K562 (cell line): ENCODE data around the gene BCKDHB. TPM values are rescaled to one million over a fixed set of nuclear protein-coding genes. Genes with fewer than 3 reads are reported as not detected.

ENCODE experiments used
- ATAC-seq: fragments of 200-7000 bp; cut with Tn5 transposase; 3 replicates; pipeline ENCODE4 v1.9.1; 2020; ENCODE audit warnings: moderate library complexity
- BruUV-seq: library from RNA; stranded (reverse); fragments of 400-500 nt; replicated peaks from 2 replicates; lab custom pipeline; 2021; lab: Mats Ljungman, UMichigan
- CTCF ChIA-PET: fragments of 300-600 bp; formaldehyde crosslinking; extraction: SDS; loops from one replicate; lab custom pipeline; 2021; ENCODE audit warnings: low intra/inter-chr PET ratio; lab: Yijun Ruan, JAX
- POLR2A ChIA-PET: fragments of 300-600, 350-650 bp; sonication (Branson Sonifier 250); formaldehyde crosslinking; extraction: SDS; loops from one replicate; lab custom pipeline; 2021; ENCODE audit warnings: antibody characterized with exemption, inconsistent platforms; lab: Yijun Ruan, JAX
- DNase-seq, 4 experiments: peaks; one replicate each; pipeline versions ENCODE4 v3.0.0 to v3.0.0-alpha.2; 2011 to 2018; ENCODE audit warnings: low spot score in 3 of 4, mixed read lengths in 3 of 4; ENCODE audit errors: extremely low read depth in 1 of 4
- FAIRE-seq: peaks from 2 replicates; lab custom pipeline; 2011; peaks lifted over from hg19 to GRCh38; lab: Jason Lieb, UNC
- H2AFZ ChIP-seq: 2 replicates; pipeline ENCODE4 v1.6.0; 2011; ENCODE audit warnings: low read depth, low read length, control low read depth, inconsistent platforms
- H3K27ac ChIP-seq: fragments of 200-600 bp; 3 replicates; pipeline ENCODE4 v1.8.0; 2011; ENCODE audit warnings: low read depth, mild to moderate bottlenecking, control low read depth, inconsistent platforms, low read length, moderate library complexity, mixed read lengths; ENCODE audit errors: extremely low read depth
- H3K27me3 ChIP-seq, 2 experiments: fragments of 300-600 bp in 1 of 2; 2 replicates in 1 of 2; 3 replicates in 1 of 2; pipeline versions ENCODE4 v1.6.0 to v1.8.0; 2011; ENCODE audit warnings: inconsistent platforms in 2 of 2, low read length in 2 of 2, mild to moderate bottlenecking in 1 of 2, mixed read lengths in 1 of 2, moderate library complexity in 1 of 2; ENCODE audit not compliant: control insufficient read depth in 2 of 2, insufficient read depth in 2 of 2
- H3K36me3 ChIP-seq: fragments of 300-600 bp; 3 replicates; pipeline ENCODE4 v1.8.0; 2011; ENCODE audit warnings: mild to moderate bottlenecking, low read length, inconsistent platforms; ENCODE audit not compliant: control insufficient read depth, insufficient read depth
- H3K4me1 ChIP-seq, 2 experiments: fragments of 200-600 bp in 1 of 2; replicated peaks in 1 of 2; 2 replicates in 1 of 2; 3 replicates in 1 of 2; pipeline versions ENCODE4 v1.5.1 to v1.8.0; 2011; ENCODE audit warnings: inconsistent platforms in 2 of 2, low read length in 2 of 2, mild to moderate bottlenecking in 1 of 2, mixed read lengths in 1 of 2, moderate library complexity in 1 of 2; ENCODE audit not compliant: control insufficient read depth in 2 of 2, insufficient read depth in 2 of 2
- H3K4me2 ChIP-seq: 2 replicates; pipeline ENCODE4 v1.6.1; 2011; ENCODE audit warnings: low read length, control low read depth, inconsistent platforms, mixed read lengths; ENCODE audit not compliant: insufficient read depth
- H3K4me3 ChIP-seq: fragments of 200-600 bp; sonication (generic), shearing (Covaris generic); 2 replicates; pipeline ENCODE4 v1.5.1; 2016; ENCODE audit warnings: control low read depth, inconsistent platforms
- H3K79me2 ChIP-seq: fragments of 200-600 bp; 3 replicates; pipeline ENCODE4 v1.8.0; 2011; ENCODE audit warnings: low read length, inconsistent platforms; ENCODE audit not compliant: control insufficient read depth, insufficient read depth
- H3K9ac ChIP-seq, 2 experiments: 2 replicates each; pipeline versions ENCODE4 v1.6.0 to v1.6.1; 2011; ENCODE audit warnings: low read depth in 2 of 2, low read length in 2 of 2, control low read depth in 1 of 2, inconsistent platforms in 1 of 2, mild to moderate bottlenecking in 1 of 2, mixed read lengths in 1 of 2; ENCODE audit not compliant: insufficient read depth in 1 of 2
- H3K9me1 ChIP-seq: one replicate; pipeline ENCODE4 v1.6.0; 2011; ENCODE audit warnings: inconsistent platforms, mild to moderate bottlenecking, low read length, moderate library complexity; ENCODE audit not compliant: control insufficient read depth, insufficient read depth
- H3K9me3 ChIP-seq: replicated peaks from 2 replicates; pipeline ENCODE4 v1.5.1; 2011; ENCODE audit warnings: low read depth, low read length, inconsistent platforms; ENCODE audit not compliant: control insufficient read depth, insufficient read depth
- H4K20me1 ChIP-seq: replicated peaks from 2 replicates; pipeline ENCODE4 v1.6.1; 2011; ENCODE audit warnings: low read length, inconsistent platforms, mixed read lengths; ENCODE audit not compliant: control insufficient read depth, insufficient read depth
- CHD4 ChIP-seq: fragments of 200-600 bp; sonication (generic); IDR thresholded peaks from 3 replicates; pipeline ENCODE4 v1.6.1; 2012; ENCODE audit warnings: low read depth, mild to moderate bottlenecking, mixed read lengths, low read length, inconsistent platforms; ENCODE audit not compliant: insufficient read depth, insufficient replicate concordance, poor library complexity, severe bottlenecking
- ESRRA ChIP-seq: fragments of 450-650 bp; IDR thresholded peaks from 2 replicates; pipeline ENCODE4 v1.6.1; 2014; ENCODE audit warnings: low read depth, mild to moderate bottlenecking, moderate library complexity, borderline replicate concordance
- ZKSCAN8 ChIP-seq: fragments of 200-800 bp; sonication (Bioruptor generic); IDR thresholded peaks from 2 replicates; pipeline ENCODE4 v1.6.1; 2016; ENCODE audit warnings: missing genetic modification characterization, missing compliant biosample characterization
- WGBS: fragments of 100-300 bp; shearing (Covaris generic); methylation state at CpG from one replicate; pipeline ENCODE4 v1.1.6; 2016; ENCODE audit warnings: low coverage, mixed read lengths; ENCODE audit not compliant: insufficient coverage; ENCODE audit errors: missing lambda C conversion rate; 5-methylcytosine and 5-hydroxymethylcytosine counted together
- in situ Hi-C: fragments of 300-500 bp; cut with MboI; formaldehyde crosslinking; loops from 4 replicates; pipeline ENCODE4 v1.15.0; 2018; ENCODE audit warnings: inconsistent platforms, mixed read lengths
- intact Hi-C: fragments of 100-400 bp; cut with micrococcal nuclease; formaldehyde crosslinking; loops from 2 replicates; pipeline ENCODE4 v1.14.2; 2022
- polyA plus RNA-seq, 8 experiments: library from polyadenylated mRNA; depleted of rRNA in 4 of 8; stranded (reverse) in 5 of 8; unstranded in 3 of 8; fragments of >200 nt; fragmentation: Nextera tagmentation in 2 of 8; fragmentation: Illumina TruSeq in 1 of 8; extraction: Ambion mirVana in 2 of 8; extraction: Trizol in 1 of 8; gene quantifications; 2 replicates each; pipeline versions ENCODE4 v1.2.1 to v1.2.3, GENCODE V29; 2011 to 2014; ENCODE audit warnings: inconsistent platforms in 1 of 8, missing spikeins in 1 of 8
- total RNA-seq, 7 experiments: library from RNA; depleted of rRNA in 6 of 7; stranded (reverse); fragments of >200 nt in 6 of 7; fragmentation: Illumina TruSeq in 2 of 7; extraction: Trizol in 2 of 7; gene quantifications; 2 replicates each; pipeline versions ENCODE4 v1.2.1 to v1.2.3, GENCODE V29; 2011 to 2021; ENCODE audit warnings: low replicate concordance in 1 of 7
- TF ChIP-seq, protein P1 (sequence below): fragments of 450-650 bp; IDR thresholded peaks from 2 replicates; pipeline ENCODE4 v1.6.1; 2016; ENCODE audit warnings: mild to moderate bottlenecking

The BCKDHB gene
- total and polyA plus RNA-seq, 9 of the 15 experiments (the other 6 are each of a cell fraction or from before 2014, with no cell fraction given): 4.1 to 23.7 (median 7.5) TPM

DNA sequence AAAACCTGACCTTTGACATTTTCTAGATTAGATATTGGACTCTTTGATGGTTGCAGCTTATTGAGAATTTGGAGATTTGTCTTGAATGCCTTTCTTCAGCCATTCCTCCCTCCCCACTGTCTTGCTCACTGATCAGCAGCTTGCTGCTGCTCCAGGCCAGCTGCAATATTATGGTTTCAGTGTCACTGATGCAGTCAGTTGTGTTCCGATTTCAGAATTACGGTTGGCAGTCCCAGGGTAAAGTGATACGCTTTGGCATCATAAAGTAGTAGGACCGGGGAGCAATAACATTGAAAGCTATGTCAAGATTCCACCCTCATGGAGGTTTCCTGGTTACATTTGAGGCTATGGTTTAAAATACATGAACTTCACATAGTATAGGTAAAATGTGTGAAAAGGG, 152.6 kb downstream of the BCKDHB start (continued):
- TF ChIP-seq, protein P1, sequence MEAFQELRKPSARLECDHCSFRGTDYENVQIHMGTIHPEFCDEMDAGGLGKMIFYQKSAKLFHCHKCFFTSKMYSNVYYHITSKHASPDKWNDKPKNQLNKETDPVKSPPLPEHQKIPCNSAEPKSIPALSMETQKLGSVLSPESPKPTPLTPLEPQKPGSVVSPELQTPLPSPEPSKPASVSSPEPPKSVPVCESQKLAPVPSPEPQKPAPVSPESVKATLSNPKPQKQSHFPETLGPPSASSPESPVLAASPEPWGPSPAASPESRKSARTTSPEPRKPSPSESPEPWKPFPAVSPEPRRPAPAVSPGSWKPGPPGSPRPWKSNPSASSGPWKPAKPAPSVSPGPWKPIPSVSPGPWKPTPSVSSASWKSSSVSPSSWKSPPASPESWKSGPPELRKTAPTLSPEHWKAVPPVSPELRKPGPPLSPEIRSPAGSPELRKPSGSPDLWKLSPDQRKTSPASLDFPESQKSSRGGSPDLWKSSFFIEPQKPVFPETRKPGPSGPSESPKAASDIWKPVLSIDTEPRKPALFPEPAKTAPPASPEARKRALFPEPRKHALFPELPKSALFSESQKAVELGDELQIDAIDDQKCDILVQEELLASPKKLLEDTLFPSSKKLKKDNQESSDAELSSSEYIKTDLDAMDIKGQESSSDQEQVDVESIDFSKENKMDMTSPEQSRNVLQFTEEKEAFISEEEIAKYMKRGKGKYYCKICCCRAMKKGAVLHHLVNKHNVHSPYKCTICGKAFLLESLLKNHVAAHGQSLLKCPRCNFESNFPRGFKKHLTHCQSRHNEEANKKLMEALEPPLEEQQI: no peak

DNA sequence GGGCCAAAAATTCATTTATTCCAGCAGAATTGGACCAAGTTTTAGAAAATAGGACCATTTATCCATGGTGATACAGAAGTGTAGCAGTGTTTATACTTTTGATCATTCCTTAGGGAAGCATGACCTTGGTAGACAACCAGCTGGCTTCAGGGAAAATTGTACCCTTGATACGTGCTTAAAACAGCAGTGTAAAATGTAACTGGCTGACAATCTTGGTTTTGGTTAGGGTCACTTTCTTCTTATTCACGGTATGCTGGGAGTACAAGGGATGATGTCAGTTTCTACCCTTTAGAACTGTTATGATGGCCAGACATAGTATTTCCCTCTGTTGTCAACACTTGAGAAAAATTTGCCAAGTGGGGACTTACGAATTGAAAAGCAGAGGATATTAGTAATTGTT, 157.1 kb downstream of the BCKDHB start:
- H3K9ac ChIP-seq: no peak overlapping the region
- no TSS peak for BruUV-seq
- intact Hi-C loops: no loop called here
- 53% methylated on average over 3 of the region's 3 CpGs for whole genome bisulfite sequencing
- DNase-seq (no peak), ATAC-seq (no peak), FAIRE-seq (peak; percentile 66)
- no peaks in the 10 kb centered on the region for H3K9me1 ChIP-seq
- H2AFZ ChIP-seq: no peak overlapping the region
- H3K79me2 ChIP-seq: no peaks in the 10 kb centered on the region
- no peaks in the 10 kb centered on the region for H4K20me1 ChIP-seq
- no peak overlapping the region for H3K4me2 ChIP-seq
- H3K9me3 ChIP-seq: no peaks in the 10 kb centered on the region
- H3K27me3 ChIP-seq: no peaks in the 10 kb centered on the region
- H3K4me1 ChIP-seq: no peaks in the 10 kb centered on the region
- H3K27ac ChIP-seq: no peak overlapping the region
- no peaks in the 10 kb centered on the region for H3K36me3 ChIP-seq
- CTCF ChIA-PET: no interaction called here
- POLR2A ChIA-PET: no interaction called here
- in situ Hi-C loops: no loop called here
- TF ChIP-seq ZKSCAN8 (CRISPR knock-in tag): no peak
- no peak for TF ChIP-seq ESRRA
- TF ChIP-seq CHD4: no peak
- no peak overlapping the region for H3K4me3 ChIP-seq
